B cell (primary cell): ENCODE measurements around the gene KIF15. TPM values are rescaled to one million over a fixed set of nuclear protein-coding genes. Genes with fewer than 3 reads are reported as not detected.

Experiments used
- ATAC-seq: fragments of 200-7000 bp; cut with Tn5 transposase; one replicate; pipeline ENCODE4 v1.10.0; 2021; ENCODE audit warnings: low read depth, mild to moderate bottlenecking, moderate number of reproducible peaks, moderate library complexity
- CTCF ChIA-PET: fragments of 350-600 bp; sonication (Branson Sonifier 250); formaldehyde crosslinking; loops from one replicate; lab custom pipeline; 2021; ENCODE audit warnings: antibody characterized with exemption, inconsistent platforms; lab: Charles Lee
- POLR2A ChIA-PET: fragments of 350-600 bp; sonication (Branson Sonifier 250); formaldehyde crosslinking; loops from one replicate; lab custom pipeline; 2021; ENCODE audit warnings: antibody characterized with exemption; lab: Charles Lee
- DNase-seq: peaks from one replicate; pipeline ENCODE4 v3.0.0; 2013
- H2AFZ ChIP-seq: 2 replicates; pipeline ENCODE4 v1.6.1; 2012; ENCODE audit warnings: mild to moderate bottlenecking, low read depth, low read length; ENCODE audit not compliant: insufficient read depth, poor library complexity, severe bottlenecking
- H3K27ac ChIP-seq, 2 donors: 1 replicate in 1 of 2; 2 replicates in 1 of 2; pipeline ENCODE4 v1.5.1; 2012 to 2013; ENCODE audit warnings: low read length in 2 of 2, mild to moderate bottlenecking in 2 of 2, moderate library complexity in 1 of 2
- H3K27me3 ChIP-seq, 4 experiments: fragments of 200-600 bp in 1 of 4; sonication (generic) in 1 of 4; replicated peaks in 1 of 4; 1 replicate in 2 of 4; 2 replicates in 2 of 4; pipeline versions ENCODE4 v1.6.1 to v1.7.0; 2013 to 2016; ENCODE audit warnings: low read length in 3 of 4, mild to moderate bottlenecking in 2 of 4, mixed read lengths in 1 of 4, moderate library complexity in 1 of 4; ENCODE audit not compliant: insufficient read depth in 4 of 4, control insufficient read depth in 3 of 4; ENCODE audit errors: control extremely low read depth in 1 of 4
- H3K36me3 ChIP-seq, 2 experiments: replicated peaks in 1 of 2; 1 replicate in 1 of 2; 2 replicates in 1 of 2; pipeline versions ENCODE4 v1.6.1 to v1.7.1; 2013; ENCODE audit warnings: low read length in 1 of 2; ENCODE audit not compliant: insufficient read depth in 2 of 2, control insufficient read depth in 1 of 2; ENCODE audit errors: control extremely low read depth in 1 of 2, extremely low read depth in 1 of 2
- H3K4me1 ChIP-seq, 2 donors: fragments of 200-600 bp in 1 of 2; sonication (generic) in 1 of 2; 1 replicate in 1 of 2; 2 replicates in 1 of 2; pipeline versions ENCODE4 v1.5.1 to v1.6.1; 2013 to 2017; ENCODE audit warnings: low read length in 2 of 2; ENCODE audit not compliant: control insufficient read depth in 2 of 2, insufficient read depth in 2 of 2
- H3K4me2 ChIP-seq: replicated peaks from 2 replicates; pipeline ENCODE3; 2012; ENCODE audit warnings: mild to moderate bottlenecking, low read depth, low read length; ENCODE audit not compliant: poor library complexity, severe bottlenecking
- H3K4me3 ChIP-seq, 5 experiments: fragments of 200-600 bp in 1 of 5; sonication (generic) in 1 of 5; 1 replicate in 3 of 5; 2 replicates in 2 of 5; pipeline versions ENCODE4 v1.5.1 to v1.7.0; 2011 to 2016; ENCODE audit warnings: low read length in 4 of 5, mild to moderate bottlenecking in 4 of 5, low read depth in 2 of 5, control low read depth in 1 of 5, moderate library complexity in 1 of 5; ENCODE audit not compliant: insufficient read depth in 1 of 5; ENCODE audit errors: control extremely low read depth in 1 of 5, extremely low read depth in 1 of 5
- H3K79me2 ChIP-seq: fragments of 200-600 bp; sonication (generic); one replicate; pipeline ENCODE4 v1.6.0; 2016; ENCODE audit warnings: low read length; ENCODE audit not compliant: control insufficient read depth, insufficient read depth
- H3K9ac ChIP-seq: fragments of 200-600 bp; sonication (generic); 2 replicates; pipeline ENCODE4 v1.6.1; 2017; ENCODE audit warnings: mild to moderate bottlenecking, low read length, moderate library complexity
- H3K9me3 ChIP-seq, 3 donors: one replicate each; pipeline versions ENCODE4 v1.6.1 to v1.7.1; 2013; ENCODE audit warnings: low read length in 2 of 3; ENCODE audit not compliant: control insufficient read depth in 2 of 3, insufficient read depth in 1 of 3; ENCODE audit errors: control extremely low read depth in 1 of 3
- H4K20me1 ChIP-seq: 2 replicates; pipeline ENCODE4 v1.6.0; 2012; ENCODE audit warnings: mild to moderate bottlenecking, low read length; ENCODE audit not compliant: insufficient read depth, control insufficient read depth, poor library complexity, severe bottlenecking
- H3K27ac Mint-ChIP-seq: one replicate; pipeline ENCODE4 v1.8.0; 2021; ENCODE audit warnings: mixed read lengths
- H3K27me3 Mint-ChIP-seq: one replicate; pipeline ENCODE4 v1.8.0; 2021; ENCODE audit warnings: mixed read lengths
- H3K4me1 Mint-ChIP-seq: one replicate; pipeline ENCODE4 v1.8.0; 2021; ENCODE audit warnings: mixed read lengths
- H3K4me3 Mint-ChIP-seq: one replicate; pipeline ENCODE4 v1.8.0; 2021; ENCODE audit warnings: mixed read lengths
- H3K9me3 Mint-ChIP-seq: one replicate; pipeline ENCODE4 v1.8.0; 2022; ENCODE audit warnings: mixed read lengths; ENCODE audit not compliant: insufficient read depth
- CTCF ChIP-seq: fragments of 200-600 bp; IDR thresholded peaks from one replicate; pipeline ENCODE4 v1.8.0; 2022; ENCODE audit warnings: antibody characterized with exemption, mild to moderate bottlenecking
- EZH2 ChIP-seq: IDR thresholded peaks from 2 replicates; pipeline ENCODE4 v1.6.1; 2012; ENCODE audit warnings: borderline replicate concordance, low read depth, mild to moderate bottlenecking, moderate library complexity, low read length; ENCODE audit not compliant: insufficient read depth, poor library complexity, severe bottlenecking
- WGBS: methylation state at CpG from one replicate; pipeline ENCODE4 v1.1.5; 2013; ENCODE audit warnings: missing lambda C conversion rate; ENCODE audit not compliant: insufficient coverage; 5-methylcytosine and 5-hydroxymethylcytosine counted together
- intact Hi-C: fragments of 100-400 bp; cut with micrococcal nuclease; formaldehyde crosslinking; loops from one replicate; pipeline ENCODE4 v1.10.0; 2022
- polyA plus RNA-seq: library from polyadenylated mRNA; depleted of rRNA; stranded (reverse); fragments of >200 nt; gene quantifications from 2 replicates; pipeline ENCODE4 v1.2.3, GENCODE V29; 2012
- total RNA-seq, 2 donors: library from RNA; stranded (reverse); fragments of 120-200 nt in 1 of 2; gene quantifications; 1 replicate in 1 of 2; 2 replicates in 1 of 2; pipeline versions ENCODE4 v1.2.3 to v1.2.4, GENCODE V29; 2013 to 2022

KIF15 gene
- total and polyA plus RNA-seq, 2 donors (not counting 1 experiment from before 2014, with no cell fraction given): 0.28 to 1.4 TPM

- ATAC-seq: no peak
- peaks cover 22% of the 10 kb centered on the region for H3K27me3 Mint-ChIP-seq
- no peak overlapping the region for H3K4me3 ChIP-seq
- H4K20me1 ChIP-seq: no peaks in the 10 kb centered on the region
- no peaks in the 10 kb centered on the region for H3K79me2 ChIP-seq
- no peaks in the 10 kb centered on the region for H3K9me3 Mint-ChIP-seq
- no peak overlapping the region for H3K4me2 ChIP-seq
- no peak for TF ChIP-seq EZH2
- no peak for TF ChIP-seq CTCF
- no peak overlapping the region for H3K27ac ChIP-seq
- H3K4me3 Mint-ChIP-seq: no peak overlapping the region
- ChIA-PET POLR2A (no interaction called here), CTCF (no interaction called here)
- no peak overlapping the region for H3K27ac Mint-ChIP-seq
- H3K27me3 ChIP-seq: peaks cover 0 to 12% (median 3%) of the 10 kb centered on the region in 4 experiments
- 100% methylated on average over 1 of the region's 4 CpGs for WGBS
- H3K9ac ChIP-seq: no peak overlapping the region
- H3K9me3 ChIP-seq: peaks cover 0 to 7% (median 0%) of the 10 kb centered on the region in 3 donors
- H3K4me1 ChIP-seq: no peaks in the 10 kb centered on the region
- H3K36me3 ChIP-seq: no peaks in the 10 kb centered on the region
- no peak for DNase-seq
- H2AFZ ChIP-seq: no peak overlapping the region
- intact Hi-C loops: no loop called here
- H3K4me1 Mint-ChIP-seq: no peaks in the 10 kb centered on the region
Measured at GRCh38 chr3:44885618-44886017, 124.0 kb downstream of the KIF15 start.

GRCh38 chr3:44886561-44886960 is 125.0 kb downstream of the KIF15 start:
- TF ChIP-seq EZH2: no peak
- no peak for TF ChIP-seq CTCF
- Histone ChIP-seq H3K27me3 (peaks cover 0 to 12% (median 3%) of the 10 kb centered on the region in 4 experiments), H3K36me3 (no peaks in the 10 kb centered on the region), H3K9ac (no peak overlapping the region), H4K20me1 (no peaks in the 10 kb centered on the region), H3K27ac (no peak overlapping the region), H3K9me3 (peaks cover 0 to 7% (median 0%) of the 10 kb centered on the region in 3 donors), H3K4me2 (no peak overlapping the region), H3K4me3 (no peak overlapping the region), H3K4me1 (no peaks in the 10 kb centered on the region), H3K79me2 (no peaks in the 10 kb centered on the region), H2AFZ (no peak overlapping the region)
- 77% methylated on average over 3 of the region's 3 CpGs for WGBS
- no peak overlapping the region for H3K4me3 Mint-ChIP-seq
- ATAC-seq (no peak), DNase-seq (no peak)
- intact Hi-C loops: no loop called here
- H3K27me3 Mint-ChIP-seq: peaks cover 20% of the 10 kb centered on the region
- H3K4me1 Mint-ChIP-seq: no peaks in the 10 kb centered on the region
- CTCF ChIA-PET: no interaction called here
- POLR2A ChIA-PET: no interaction called here
- no peak overlapping the region for H3K27ac Mint-ChIP-seq
- H3K9me3 Mint-ChIP-seq: no peaks in the 10 kb centered on the region
